Colonic mucosa (tissue), 4 donors: ENCODE data around the gene SUGCT. TPM values are rescaled to one million over a fixed set of nuclear protein-coding genes. Genes with fewer than 3 reads are reported as not detected.

Experiments
- DNase-seq: peaks from one replicate; pipeline ENCODE4 v3.0.0-alpha.2; 2020
- H3K27ac ChIP-seq: fragments of 200-600 bp; one replicate; pipeline ENCODE4 v1.8.0; 2021
- H3K27me3 ChIP-seq: fragments of 200-600 bp; one replicate; pipeline ENCODE4 v1.8.0; 2021
- H3K36me3 ChIP-seq: fragments of 200-600 bp; one replicate; pipeline ENCODE4 v1.8.0; 2021
- H3K4me1 ChIP-seq: fragments of 200-600 bp; one replicate; pipeline ENCODE4 v1.8.0; 2021; ENCODE audit warnings: mild to moderate bottlenecking
- H3K4me3 ChIP-seq: fragments of 200-600 bp; one replicate; pipeline ENCODE4 v1.8.0; 2021
- H3K9ac ChIP-seq, 2 donors: one replicate each; pipeline ENCODE4 v1.7.0; 2013; ENCODE audit warnings: control low read depth in 2 of 2, low read depth in 2 of 2, low read length in 2 of 2
- H3K9me3 ChIP-seq: fragments of 200-600 bp; one replicate; pipeline ENCODE4 v1.8.0; 2021
- intact Hi-C: fragments of 100-400 bp; cut with DNase I; formaldehyde crosslinking; loops from one replicate; pipeline ENCODE4 v1.14.1; 2022
- total RNA-seq, 2 donors: library from RNA; stranded (reverse); fragmentation: NEBNext Ultra II Directional in 1 of 2; extraction: Animal tissue kit (Norgen Biotek cat#: 25700) in 1 of 2; gene quantifications; one replicate each; pipeline ENCODE4 v1.2.1, GENCODE V29; 2021
- TF ChIP-seq, protein P1 (sequence below): fragments of 200-600 bp; IDR thresholded peaks from one replicate; pipeline ENCODE4 v1.8.0; 2022; ENCODE audit warnings: antibody characterized with exemption, mild to moderate bottlenecking
- donor health status: healthy.
- donor health status: DM: no; HTN: no; CAD: no.
- donor health status: DM: no; HTN: no; CAD: no.

SUGCT gene
- total RNA-seq, 2 donors from 2014 or later = 3.6 to 15.1 TPM

DNA sequence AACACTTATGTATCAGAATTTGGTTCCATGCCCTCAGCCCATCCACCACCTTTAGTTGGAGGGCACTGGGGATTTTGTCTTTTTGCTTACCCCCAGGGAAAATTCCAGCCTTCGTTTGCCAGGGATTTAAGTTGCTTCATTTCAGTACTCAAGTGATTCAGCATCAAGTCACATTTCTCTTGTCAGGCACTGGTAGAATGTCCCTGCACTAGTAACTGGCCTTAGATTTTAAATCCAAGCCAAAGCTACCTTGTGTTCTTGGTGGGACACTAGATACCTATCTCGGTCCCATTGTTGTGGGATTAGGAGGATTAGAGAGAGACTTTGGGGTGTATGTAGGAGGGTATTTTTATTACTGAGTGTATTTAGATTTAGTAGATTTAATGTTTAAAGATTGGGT lies 613.1 kb downstream of the SUGCT start:
- DNase-seq = no peak
- no peak overlapping the region for H3K27ac ChIP-seq
- H3K27me3 ChIP-seq = no peaks in the 10 kb centered on the region
- H3K9ac ChIP-seq = no peak overlapping the region
- intact Hi-C loops = no loop called here
- TF ChIP-seq, protein P1, sequence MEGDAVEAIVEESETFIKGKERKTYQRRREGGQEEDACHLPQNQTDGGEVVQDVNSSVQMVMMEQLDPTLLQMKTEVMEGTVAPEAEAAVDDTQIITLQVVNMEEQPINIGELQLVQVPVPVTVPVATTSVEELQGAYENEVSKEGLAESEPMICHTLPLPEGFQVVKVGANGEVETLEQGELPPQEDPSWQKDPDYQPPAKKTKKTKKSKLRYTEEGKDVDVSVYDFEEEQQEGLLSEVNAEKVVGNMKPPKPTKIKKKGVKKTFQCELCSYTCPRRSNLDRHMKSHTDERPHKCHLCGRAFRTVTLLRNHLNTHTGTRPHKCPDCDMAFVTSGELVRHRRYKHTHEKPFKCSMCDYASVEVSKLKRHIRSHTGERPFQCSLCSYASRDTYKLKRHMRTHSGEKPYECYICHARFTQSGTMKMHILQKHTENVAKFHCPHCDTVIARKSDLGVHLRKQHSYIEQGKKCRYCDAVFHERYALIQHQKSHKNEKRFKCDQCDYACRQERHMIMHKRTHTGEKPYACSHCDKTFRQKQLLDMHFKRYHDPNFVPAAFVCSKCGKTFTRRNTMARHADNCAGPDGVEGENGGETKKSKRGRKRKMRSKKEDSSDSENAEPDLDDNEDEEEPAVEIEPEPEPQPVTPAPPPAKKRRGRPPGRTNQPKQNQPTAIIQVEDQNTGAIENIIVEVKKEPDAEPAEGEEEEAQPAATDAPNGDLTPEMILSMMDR = no peak
- H3K4me1 ChIP-seq = no peaks in the 10 kb centered on the region
- H3K4me3 ChIP-seq = no peak overlapping the region
- no peaks in the 10 kb centered on the region for H3K9me3 ChIP-seq
- H3K36me3 ChIP-seq = no peaks in the 10 kb centered on the region

DNA sequence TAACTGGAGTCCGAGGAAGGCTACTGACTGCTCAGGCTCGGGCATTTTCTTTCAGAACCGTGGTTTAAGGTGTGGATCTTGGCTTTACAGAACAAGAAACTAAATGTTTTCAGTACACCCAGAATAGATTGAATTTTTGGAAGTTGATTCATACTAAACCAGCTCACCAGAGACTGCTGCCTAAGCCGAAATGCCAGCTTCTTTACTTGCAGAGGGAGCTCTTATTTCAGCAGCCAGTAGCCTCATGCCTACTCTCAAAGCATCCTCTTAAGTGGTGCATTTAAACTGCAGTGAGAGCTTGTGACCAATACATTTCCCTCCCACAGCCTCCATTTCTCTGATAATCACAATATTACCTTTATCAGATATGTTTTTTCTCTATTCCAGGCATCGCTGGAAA lies 615.1 kb downstream of the SUGCT start:
- no peak overlapping the region for H3K4me3 ChIP-seq
- intact Hi-C loops = no loop called here
- H3K4me1 ChIP-seq = no peaks in the 10 kb centered on the region
- H3K36me3 ChIP-seq = no peaks in the 10 kb centered on the region
- DNase-seq = no peak
- H3K9me3 ChIP-seq = no peaks in the 10 kb centered on the region
- no peaks in the 10 kb centered on the region for H3K27me3 ChIP-seq
- H3K27ac ChIP-seq = no peak overlapping the region
- TF ChIP-seq, protein P1 = no peak
- no peak overlapping the region for H3K9ac ChIP-seq

DNA sequence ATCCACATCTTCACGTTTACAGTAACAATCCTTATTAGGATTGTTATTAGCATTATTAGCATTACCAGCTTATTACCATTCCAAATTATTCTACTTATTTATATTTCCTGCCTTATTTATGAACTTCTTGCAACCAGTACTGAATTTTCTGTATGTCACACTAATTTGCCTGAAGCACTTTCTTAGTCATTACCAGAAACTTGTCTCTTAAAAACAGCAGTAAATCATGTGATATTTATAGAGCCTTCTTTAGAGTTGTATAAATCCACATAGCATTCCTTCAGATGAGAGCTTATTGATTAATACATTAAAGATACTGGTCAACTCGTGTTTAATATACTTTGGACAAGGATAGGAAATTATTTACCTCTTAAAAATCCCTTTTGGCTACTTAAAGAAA lies 618.6 kb downstream of the SUGCT start:
- Histone ChIP-seq H3K9me3 (no peaks in the 10 kb centered on the region), H3K27me3 (no peaks in the 10 kb centered on the region), H3K27ac (no peak overlapping the region), H3K9ac (no peak overlapping the region), H3K36me3 (no peaks in the 10 kb centered on the region), H3K4me3 (no peak overlapping the region), H3K4me1 (no peaks in the 10 kb centered on the region)
- no peak for DNase-seq
- intact Hi-C loops = no loop called here
- TF ChIP-seq, protein P1 = no peak

DNA sequence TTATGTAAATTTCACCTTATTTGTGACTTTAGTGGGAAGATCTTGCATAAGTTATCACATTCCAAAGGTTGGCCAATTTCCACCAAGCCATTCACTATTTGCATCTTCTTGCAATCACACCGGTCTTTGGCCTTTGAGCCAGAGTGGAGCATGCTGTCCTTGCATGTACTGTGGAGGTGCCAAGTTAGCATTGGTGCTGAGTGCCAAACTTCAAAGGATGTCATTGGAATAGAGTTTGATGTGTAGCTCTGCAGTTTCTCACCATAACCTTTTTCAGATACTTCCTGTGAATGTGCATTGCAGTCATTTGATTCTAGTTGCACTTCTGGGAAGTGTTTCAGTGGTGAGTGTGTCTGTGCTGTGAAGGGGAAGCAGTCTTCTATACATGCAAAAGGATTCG lies 620.6 kb downstream of the SUGCT start:
- no peak for DNase-seq

DNA sequence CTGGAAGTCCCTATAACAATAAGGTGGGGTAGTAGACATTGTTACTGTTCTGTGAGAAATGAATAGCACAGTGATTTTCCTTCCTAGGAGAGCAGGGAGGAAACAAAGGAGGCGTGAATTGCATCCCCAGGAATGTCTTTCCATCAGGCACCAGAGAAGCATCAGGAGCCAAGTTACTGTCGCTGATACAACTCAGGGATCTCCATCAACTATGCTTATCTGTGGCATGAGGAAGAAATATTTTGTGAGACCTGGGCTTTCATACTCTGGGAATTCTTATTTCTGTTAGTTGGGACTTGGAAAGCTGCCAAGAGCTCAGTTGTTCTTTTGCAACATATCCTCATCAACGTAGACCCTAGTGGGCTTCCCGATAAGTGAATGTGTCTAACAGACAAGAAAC lies 622.3 kb downstream of the SUGCT start:
- no peak overlapping the region for H3K4me3 ChIP-seq
- H3K27me3 ChIP-seq = no peaks in the 10 kb centered on the region
- H3K27ac ChIP-seq = no peak overlapping the region
- no peaks in the 10 kb centered on the region for H3K9me3 ChIP-seq
- no peak overlapping the region for H3K9ac ChIP-seq
- no peak for DNase-seq
- TF ChIP-seq, protein P1 = no peak
- H3K4me1 ChIP-seq = no peaks in the 10 kb centered on the region
- no peaks in the 10 kb centered on the region for H3K36me3 ChIP-seq
- intact Hi-C loops = no loop called here

More for the DNA sequence above, 620.6 kb downstream of the SUGCT start:
- intact Hi-C loops = no loop called here
- H3K9me3 ChIP-seq = no peaks in the 10 kb centered on the region
- H3K27ac ChIP-seq = no peak overlapping the region
- no peaks in the 10 kb centered on the region for H3K36me3 ChIP-seq
- H3K4me1 ChIP-seq = no peaks in the 10 kb centered on the region
- no peak overlapping the region for H3K9ac ChIP-seq
- no peak overlapping the region for H3K4me3 ChIP-seq
- no peaks in the 10 kb centered on the region for H3K27me3 ChIP-seq
- TF ChIP-seq, protein P1 = no peak

DNA sequence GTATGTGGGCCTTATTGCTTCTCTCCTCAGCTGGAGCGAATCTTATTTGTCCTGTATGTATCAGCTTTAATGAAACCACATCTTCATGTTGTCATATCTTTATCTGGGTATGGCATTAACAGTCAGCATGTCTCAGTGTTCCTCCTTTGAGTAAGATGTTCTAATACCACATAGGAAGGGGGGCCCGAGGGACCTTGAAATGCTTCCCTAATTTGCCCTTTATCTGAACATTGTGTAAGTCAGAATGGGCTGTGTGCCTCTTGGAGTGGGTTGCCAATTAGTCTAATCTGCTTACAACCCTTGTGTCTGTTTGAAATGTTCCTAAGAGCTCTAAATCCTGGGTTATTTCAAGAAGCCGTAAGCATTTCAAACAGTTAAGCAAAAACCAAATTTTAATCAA lies 623.8 kb downstream of the SUGCT start:
- H3K27me3 ChIP-seq = no peaks in the 10 kb centered on the region
- H3K27ac ChIP-seq = no peak overlapping the region
- H3K4me3 ChIP-seq = no peak overlapping the region
- H3K36me3 ChIP-seq = no peaks in the 10 kb centered on the region
- intact Hi-C loops = no loop called here
- DNase-seq = no peak
- no peak overlapping the region for H3K9ac ChIP-seq
- TF ChIP-seq, protein P1 = no peak
- H3K9me3 ChIP-seq = no peaks in the 10 kb centered on the region
- H3K4me1 ChIP-seq = no peaks in the 10 kb centered on the region
